AG09309 (cell line): Measurements from ENCODE around the gene PEX5L.

ENCODE experiments used
- DNase-seq: peaks from one replicate; pipeline ENCODE4 v3.0.0-alpha.2; 2010; ENCODE audit warnings: low read depth
- H3K4me3 ChIP-seq: 2 replicates; pipeline ENCODE4 v1.5.1; 2011; ENCODE audit warnings: mild to moderate bottlenecking, low read depth, low read length, moderate library complexity; ENCODE audit not compliant: control insufficient read depth
- TF ChIP-seq, protein P1 (sequence below): IDR thresholded peaks from 2 replicates; pipeline ENCODE4 v1.5.1; 2011; ENCODE audit warnings: mild to moderate bottlenecking, low read depth, low read length, inconsistent platforms; ENCODE audit not compliant: insufficient read depth, control insufficient read depth; ENCODE audit errors: missing control alignments

Gene PEX5L

DNA sequence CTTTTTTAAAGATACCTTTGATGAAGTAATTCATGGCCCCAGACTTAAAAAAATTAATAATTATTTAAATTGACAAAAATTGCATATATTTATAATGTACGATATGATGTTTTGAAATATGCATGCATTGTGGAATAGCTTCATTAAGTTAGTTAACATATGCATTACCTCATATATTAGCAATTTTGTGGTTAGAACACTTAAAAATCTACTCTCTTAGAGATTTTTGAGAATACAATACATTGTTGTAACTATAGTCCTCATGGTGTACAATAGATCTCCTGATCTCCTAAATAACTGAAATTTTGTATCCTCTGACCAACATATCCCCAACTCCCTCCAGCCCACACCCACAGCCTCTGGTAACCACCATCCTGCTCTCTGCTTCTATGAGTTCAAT is 104.1 kb downstream of the PEX5L start:
- TF ChIP-seq, protein P1, sequence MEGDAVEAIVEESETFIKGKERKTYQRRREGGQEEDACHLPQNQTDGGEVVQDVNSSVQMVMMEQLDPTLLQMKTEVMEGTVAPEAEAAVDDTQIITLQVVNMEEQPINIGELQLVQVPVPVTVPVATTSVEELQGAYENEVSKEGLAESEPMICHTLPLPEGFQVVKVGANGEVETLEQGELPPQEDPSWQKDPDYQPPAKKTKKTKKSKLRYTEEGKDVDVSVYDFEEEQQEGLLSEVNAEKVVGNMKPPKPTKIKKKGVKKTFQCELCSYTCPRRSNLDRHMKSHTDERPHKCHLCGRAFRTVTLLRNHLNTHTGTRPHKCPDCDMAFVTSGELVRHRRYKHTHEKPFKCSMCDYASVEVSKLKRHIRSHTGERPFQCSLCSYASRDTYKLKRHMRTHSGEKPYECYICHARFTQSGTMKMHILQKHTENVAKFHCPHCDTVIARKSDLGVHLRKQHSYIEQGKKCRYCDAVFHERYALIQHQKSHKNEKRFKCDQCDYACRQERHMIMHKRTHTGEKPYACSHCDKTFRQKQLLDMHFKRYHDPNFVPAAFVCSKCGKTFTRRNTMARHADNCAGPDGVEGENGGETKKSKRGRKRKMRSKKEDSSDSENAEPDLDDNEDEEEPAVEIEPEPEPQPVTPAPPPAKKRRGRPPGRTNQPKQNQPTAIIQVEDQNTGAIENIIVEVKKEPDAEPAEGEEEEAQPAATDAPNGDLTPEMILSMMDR = no peak
- no peak overlapping the region for H3K4me3 ChIP-seq
- DNase-seq = no peak

DNA sequence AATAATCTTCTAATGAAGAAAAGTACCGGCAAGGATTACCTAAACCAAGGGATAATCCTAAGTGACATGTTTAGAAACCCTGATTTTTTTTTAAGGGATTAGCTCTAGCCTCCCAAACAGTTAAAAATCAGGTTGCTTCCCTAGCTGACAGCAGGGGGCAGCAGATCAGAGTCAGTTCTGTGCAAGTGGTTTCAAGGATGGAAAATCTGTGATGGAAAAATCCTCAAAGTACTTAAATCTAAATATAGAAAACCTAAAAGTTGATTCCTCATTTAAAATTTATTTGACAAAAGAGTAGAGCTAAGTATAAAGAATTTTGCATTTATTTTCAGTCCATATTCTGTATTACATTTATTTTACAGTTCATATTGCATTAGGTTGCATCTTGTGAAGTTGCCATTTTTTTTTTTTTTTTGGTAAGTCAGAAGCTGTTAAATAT is 107.6 kb downstream of the PEX5L start:
- TF ChIP-seq, protein P1 = peak; percentile 81
- no peak overlapping the region for H3K4me3 ChIP-seq
- DNase-seq = peak; percentile 37

DNA sequence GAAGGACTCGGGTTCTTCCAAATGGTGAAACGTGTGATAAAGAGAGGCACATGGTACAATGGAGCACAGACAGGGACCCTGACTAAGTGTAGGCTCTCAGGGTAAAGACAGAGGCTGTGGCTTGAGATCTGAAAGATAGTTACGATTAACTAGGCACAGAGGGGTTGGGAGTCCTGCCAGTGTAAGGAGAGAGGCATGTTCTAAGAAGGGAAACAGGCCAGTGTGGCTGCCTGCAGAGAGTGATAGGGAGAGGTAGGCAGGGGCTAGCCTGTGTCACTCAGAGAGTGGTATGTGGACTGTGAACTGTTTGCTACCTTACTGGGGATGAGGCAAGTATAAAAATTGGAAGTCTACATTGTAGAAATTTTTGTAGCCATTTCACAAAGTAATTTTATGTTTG is 109.5 kb downstream of the PEX5L start:
- TF ChIP-seq, protein P1 = no peak
- H3K4me3 ChIP-seq = no peak overlapping the region
- no peak for DNase-seq

DNA sequence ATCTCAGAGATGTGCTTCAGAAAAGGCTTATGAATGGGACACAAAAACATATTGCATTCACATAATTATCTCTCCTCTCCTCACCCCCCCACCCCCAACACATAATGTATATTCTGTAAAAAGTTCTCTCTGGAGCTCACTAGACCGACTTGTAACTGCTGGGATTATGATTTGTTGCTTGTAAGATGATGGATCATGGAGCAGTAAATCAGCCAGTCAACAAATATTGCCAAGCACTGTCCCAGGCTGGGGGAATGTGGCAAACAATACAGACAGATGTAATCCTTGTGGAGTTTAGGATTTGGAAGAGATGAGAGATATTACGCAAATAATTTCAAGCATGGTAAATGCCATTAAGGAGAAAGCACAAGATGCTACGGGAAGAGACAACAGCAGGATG is 114.8 kb downstream of the PEX5L start:
- DNase-seq = no peak
- TF ChIP-seq, protein P1 = no peak
- H3K4me3 ChIP-seq = no peak overlapping the region

DNA sequence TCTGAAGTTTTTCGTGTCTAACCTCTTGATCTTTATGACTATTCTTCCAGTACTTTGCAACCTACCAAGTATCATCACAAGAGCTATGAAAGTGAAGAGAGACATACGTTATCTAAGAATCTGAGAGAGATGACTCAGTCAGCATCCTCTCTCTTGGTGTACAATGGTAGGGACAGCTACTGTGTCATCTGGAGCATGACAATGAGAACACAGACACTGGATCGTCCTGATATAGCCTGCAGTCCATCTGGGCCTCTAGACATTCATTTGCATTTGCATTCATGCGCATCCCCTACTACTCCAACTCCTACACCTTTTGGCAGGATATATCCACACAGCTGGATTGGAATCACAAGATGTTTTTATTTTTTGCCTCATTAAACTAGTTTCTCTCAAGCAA is 115.2 kb downstream of the PEX5L start:
- DNase-seq = no peak
- TF ChIP-seq, protein P1 = no peak
- no peak overlapping the region for H3K4me3 ChIP-seq

DNA sequence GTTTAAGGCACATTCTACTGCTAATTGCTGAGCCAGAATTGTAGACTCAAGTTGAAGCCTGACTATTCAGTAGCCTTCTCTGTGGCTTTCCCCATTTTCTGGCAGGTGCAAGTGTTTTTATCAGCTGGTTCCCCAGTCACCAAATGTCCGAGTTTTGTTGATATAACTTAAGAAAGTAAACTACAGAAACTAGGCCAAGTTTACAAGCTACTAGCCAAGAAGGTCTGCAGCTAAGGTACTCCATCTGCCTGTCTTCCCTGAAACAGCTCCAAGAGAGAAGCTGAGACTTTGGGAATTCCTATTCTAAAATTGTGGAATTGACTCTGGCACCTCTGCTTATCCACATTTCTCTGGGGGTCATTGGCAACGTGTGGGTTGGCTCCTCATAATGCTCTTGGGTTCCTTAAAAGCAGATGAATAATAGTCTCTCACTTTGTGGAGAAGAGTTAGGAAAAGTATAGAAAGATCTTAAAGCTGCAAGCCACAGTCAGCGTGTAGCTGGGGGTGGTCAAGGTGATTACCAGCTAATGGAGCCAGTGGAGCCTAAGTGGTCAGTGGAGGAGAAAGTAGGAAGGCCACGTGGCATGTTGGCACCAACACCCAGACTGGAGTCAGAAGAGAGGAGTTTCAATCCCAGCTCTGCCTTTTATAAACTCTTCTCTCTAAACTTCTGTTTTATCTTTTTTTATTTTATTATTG is 128.8 kb downstream of the PEX5L start:
- no peak overlapping the region for H3K4me3 ChIP-seq
- no peak for DNase-seq
- TF ChIP-seq, protein P1 = no peak
